Measurements from ENCODE around the gene OLFM1. TPM values are rescaled to one million over a fixed set of nuclear protein-coding genes. Genes with fewer than 3 reads are reported as not detected.

Gene OLFM1
- total RNA-seq, 4 donors from 2014 or later = 0.64 to 17.5 (median 10.9) TPM

- peaks cover 0 to 22% (median 0%) of the 10 kb centered on the region in 4 donors for H3K27me3 ChIP-seq
- DNase-seq = no peak
- TF ChIP-seq CTCF (IDR thresholded peaks at IDR 0.05) = no peak
- TF ChIP-seq POLR2A (IDR thresholded peaks at IDR 0.05) = no peak
- no peak overlapping the region for H3K4me3 ChIP-seq
- intact Hi-C loops (cut with DNase I) = no loop called here
- peaks cover 0 to 6% (median 0%) of the 10 kb centered on the region in 3 donors for H3K9me3 ChIP-seq
- H3K4me1 ChIP-seq = peaks cover 7 to 64% (median 38%) of the 10 kb centered on the region in 3 donors
- H3K36me3 ChIP-seq = no peaks in the 10 kb centered on the region
- 42 to 68% methylated on average over 13 to 17 of the region's 23 CpGs for WGBS, 2 donors
- peak overlapping the region; percentile 45 to 87 (median 86) for H3K27ac ChIP-seq
Measured at GRCh38 chr9:135127718-135128670, 40.5 kb downstream of the OLFM1 start.

GRCh38 chr9:135129137-135129695 is 41.7 kb downstream of the OLFM1 start:
- Histone ChIP-seq H3K4me1 (peaks cover 7 to 61% (median 33%) of the 10 kb centered on the region in 3 donors), H3K9me3 (peaks cover 0 to 6% (median 0%) of the 10 kb centered on the region in 3 donors), H3K4me3 (no peak overlapping the region), H3K27ac (peak overlapping the region in 3 of 4 donors; percentile 79 to 91 (median 87)), H3K36me3 (no peaks in the 10 kb centered on the region), H3K27me3 (peaks cover 0 to 29% (median 0%) of the 10 kb centered on the region in 4 donors)
- intact Hi-C loops (cut with DNase I) = no loop called here
- DNase-seq = no peak
- WGBS, 2 donors = 82 to 100% methylated on average over 2 to 7 of the region's 7 CpGs
- no peak for TF ChIP-seq POLR2A (IDR thresholded peaks at IDR 0.05)
- TF ChIP-seq CTCF (IDR thresholded peaks at IDR 0.05) = no peak

GRCh38 chr9:135130207-135130976 is 42.9 kb downstream of the OLFM1 start:
- 21 to 26% methylated on average over 8 to 13 of the region's 18 CpGs for WGBS, 2 donors
- Histone ChIP-seq H3K9me3 (peaks cover 0 to 6% (median 0%) of the 10 kb centered on the region in 3 donors), H3K4me1 (peaks cover 7 to 67% (median 36%) of the 10 kb centered on the region in 3 donors), H3K36me3 (no peaks in the 10 kb centered on the region), H3K4me3 (no peak overlapping the region), H3K27ac (peak overlapping the region; percentile 67 to 91 (median 80)), H3K27me3 (peaks cover 0 to 35% (median 0%) of the 10 kb centered on the region in 4 donors)
- intact Hi-C loops (cut with DNase I) = no loop called here
- DNase-seq = no peak
- TF ChIP-seq CTCF (IDR thresholded peaks at IDR 0.05) (no peak), POLR2A (IDR thresholded peaks at IDR 0.05) (peak in 1 of 4 donors; percentile 16)

GRCh38 chr9:135131488-135131887 is 44.0 kb downstream of the OLFM1 start:
- Histone ChIP-seq H3K4me3 (no peak overlapping the region), H3K4me1 (peaks cover 7 to 63% (median 39%) of the 10 kb centered on the region in 3 donors), H3K27ac (peak overlapping the region in 2 of 4 donors; percentile 80 to 91), H3K27me3 (peaks cover 0 to 35% (median 0%) of the 10 kb centered on the region in 4 donors), H3K9me3 (peaks cover 0 to 6% (median 0%) of the 10 kb centered on the region in 3 donors), H3K36me3 (no peaks in the 10 kb centered on the region)
- WGBS, 2 donors = 62 to 84% methylated on average over 3 to 8 of the region's 8 CpGs
- no peak for DNase-seq
- intact Hi-C loops (cut with DNase I) = no loop called here
- TF ChIP-seq CTCF (IDR thresholded peaks at IDR 0.05) (no peak), POLR2A (IDR thresholded peaks at IDR 0.05) (no peak)

All from esophagus squamous epithelium (tissue), 5 donors.